Stimulated activated CD4-positive, alpha-beta T cell treated with anti-CD3 and anti-CD28 coated beads, Interleukin-15, amount 100 ng/mL, for 1 hour (primary cell): ENCODE data around the gene SLC35F6.

Experiments
- DNase-seq, 2 donors: peaks; one replicate each; pipeline ENCODE4 v3.0.0-alpha.2; 2020; ENCODE audit warnings: low read depth in 1 of 2, low spot score in 1 of 2

Gene SLC35F6

GRCh38 chr2:26816893-26817292 is 52.8 kb downstream of the SLC35F6 start:
- DNase-seq: no peak

GRCh38 chr2:26818255-26818654 is 54.2 kb downstream of the SLC35F6 start:
- no peak for DNase-seq

- no peak for DNase-seq
Measured at GRCh38 chr2:26818972-26819371, 54.9 kb downstream of the SLC35F6 start.

- no peak for DNase-seq
Measured at GRCh38 chr2:26820932-26821331, 56.8 kb downstream of the SLC35F6 start.

DNA sequence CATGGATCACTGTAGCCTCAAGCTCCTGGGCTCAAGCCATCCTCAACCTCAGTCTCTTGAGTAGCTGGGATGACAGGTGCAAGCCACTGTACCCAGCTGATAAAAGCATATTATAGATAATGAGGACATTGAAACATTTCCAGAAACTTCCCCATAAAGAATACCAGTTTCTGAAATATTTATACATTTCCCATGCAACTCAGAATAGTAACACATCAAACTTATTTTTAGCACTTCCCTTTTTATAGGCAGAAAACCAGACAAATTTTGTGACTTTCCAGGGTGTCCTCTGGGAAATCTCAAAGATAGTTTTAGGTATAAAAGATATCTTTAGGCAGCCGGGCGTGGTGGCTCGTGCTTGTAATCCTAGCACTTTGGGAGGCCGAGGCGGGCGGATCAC is 58.8 kb downstream of the SLC35F6 start:
- no peak for DNase-seq
